HepG2 (cell line): ENCODE results near the gene ZBTB7C.

Source experiments
- CTCF ChIP-seq: sonication (generic); formaldehyde crosslinking; IDR thresholded peaks from 2 replicates; pipeline ENCODE4 v1.5.0; 2020; ENCODE audit warnings: mild to moderate bottlenecking, missing genetic modification reagents, moderate library complexity
- HDAC6 ChIP-seq: fragments of 200-600 bp; sonication (generic); IDR thresholded peaks from 2 replicates; pipeline ENCODE4 v1.7.0; 2017; ENCODE audit warnings: mild to moderate bottlenecking, antibody characterized with exemption, low read length, low read depth
- POLR2A ChIP-seq, 2 experiments: IDR thresholded peaks; 2 replicates each; pipeline ENCODE4 v1.6.1; 2011; ENCODE audit warnings: low read depth in 2 of 2, low read length in 2 of 2, mild to moderate bottlenecking in 1 of 2, moderate library complexity in 1 of 2; ENCODE audit not compliant: insufficient read depth in 1 of 2
- SIN3B ChIP-seq: fragments of 150-350 bp; IDR thresholded peaks from 2 replicates; pipeline ENCODE4 v1.6.1; 2014; ENCODE audit warnings: low read length
- ZNF432 ChIP-seq: sonication (generic); formaldehyde crosslinking; IDR thresholded peaks from 2 replicates; pipeline ENCODE4 v1.5.0; 2020; ENCODE audit warnings: missing genetic modification reagents, mild to moderate bottlenecking, borderline replicate concordance

- TF ChIP-seq CTCF (CRISPR knock-in tag): no peak
- no peak for TF ChIP-seq ZNF432
- TF ChIP-seq POLR2A (IDR thresholded peaks at IDR 0.05; ENCODE audit: insufficient read depth in 1 of 2, low read depth in 2 of 2, low read length in 2 of 2): no peak
- no peak for TF ChIP-seq HDAC6
- TF ChIP-seq SIN3B: no peak
Measured at GRCh38 chr18:48167897-48168253, 241.3 kb downstream of the ZBTB7C start.
